Effector CD8-positive, alpha-beta T cell (primary cell): ENCODE measurements around the gene CEBPG.

Experiments used
- DNase-seq: peaks from one replicate; lab custom pipeline; 2025; lab: John Stamatoyannopoulos, UW

CEBPG gene

GRCh38 chr19:33395561-33396550 lies 22.3 kb downstream of the CEBPG start:
- no peak for DNase-seq

DNA sequence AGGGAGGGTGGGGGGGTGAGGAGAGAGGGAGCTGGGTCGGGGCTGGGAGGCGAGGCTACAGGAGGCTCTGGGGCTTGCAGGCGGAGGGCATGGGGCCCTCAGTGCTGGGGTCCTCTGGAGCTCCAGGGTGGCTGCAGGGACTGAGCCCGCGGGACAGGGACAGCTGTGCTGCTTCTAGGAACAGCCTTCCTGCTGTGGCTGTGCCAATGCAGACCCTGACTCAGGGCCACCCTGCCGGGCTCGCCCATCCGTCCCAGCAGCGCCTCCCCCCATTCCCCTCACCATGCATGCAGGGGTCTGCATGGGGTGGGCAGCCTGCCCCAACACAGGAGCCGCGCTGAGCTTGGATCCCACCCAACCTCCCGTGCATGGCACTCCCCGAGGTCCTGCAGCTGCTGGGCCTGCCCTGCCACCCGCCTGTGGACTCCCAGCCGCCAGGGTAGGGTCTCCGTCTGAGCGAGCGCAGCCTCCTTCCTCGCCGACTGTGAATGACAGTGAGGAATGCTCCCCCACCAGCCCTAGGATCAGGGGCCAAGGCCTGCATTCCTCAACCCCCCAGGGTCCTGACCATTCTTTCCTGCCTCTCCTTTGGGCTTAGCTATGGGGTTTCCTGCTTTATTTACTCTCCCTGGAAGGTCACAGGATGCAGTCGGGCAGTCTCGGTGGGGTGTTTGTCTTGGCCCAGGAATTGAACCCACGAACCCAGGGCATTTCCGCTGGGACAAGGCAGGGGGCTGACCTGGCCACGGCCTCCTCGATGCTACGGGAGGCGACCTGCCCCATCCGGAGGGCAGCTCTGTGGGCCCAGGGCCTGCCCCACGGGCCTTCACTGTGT lies 23.4 kb downstream of the CEBPG start:
- DNase-seq: no peak

GRCh38 chr19:33397536-33398360 lies 24.2 kb downstream of the CEBPG start:
- no peak for DNase-seq

DNA sequence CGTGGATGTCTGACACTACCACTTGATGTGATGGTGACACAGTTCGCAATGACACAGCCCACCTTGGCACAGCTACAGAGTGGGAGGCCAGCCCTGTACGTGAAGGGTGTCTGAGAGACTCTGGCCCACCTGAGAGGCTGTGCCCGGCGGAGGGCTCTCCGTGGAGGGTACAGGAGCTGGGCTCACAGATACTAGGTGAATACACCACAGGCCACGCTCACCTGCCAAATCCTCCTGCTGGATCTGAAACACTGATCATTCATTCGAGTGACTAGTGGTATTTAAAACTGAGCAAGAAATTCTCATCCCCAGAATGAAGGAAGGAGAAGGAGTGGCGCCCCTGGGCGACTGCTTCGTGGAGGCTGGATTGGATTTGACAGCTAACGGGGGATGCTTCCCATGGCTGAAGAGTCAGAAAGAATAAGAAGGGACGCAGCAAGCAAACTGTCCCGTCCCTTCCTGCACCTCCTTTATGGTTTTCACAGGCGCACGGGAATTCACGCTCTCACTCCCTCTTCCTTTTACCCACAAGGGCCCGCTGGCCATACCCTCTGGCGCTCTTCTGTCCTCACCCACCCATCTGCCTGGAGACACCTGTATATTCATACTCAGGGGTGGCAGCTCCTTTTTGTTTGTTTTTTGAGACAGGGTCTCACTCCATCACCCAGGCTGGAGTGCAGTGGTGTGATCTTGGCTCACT lies 25.0 kb downstream of the CEBPG start:
- DNase-seq: no peak

DNA sequence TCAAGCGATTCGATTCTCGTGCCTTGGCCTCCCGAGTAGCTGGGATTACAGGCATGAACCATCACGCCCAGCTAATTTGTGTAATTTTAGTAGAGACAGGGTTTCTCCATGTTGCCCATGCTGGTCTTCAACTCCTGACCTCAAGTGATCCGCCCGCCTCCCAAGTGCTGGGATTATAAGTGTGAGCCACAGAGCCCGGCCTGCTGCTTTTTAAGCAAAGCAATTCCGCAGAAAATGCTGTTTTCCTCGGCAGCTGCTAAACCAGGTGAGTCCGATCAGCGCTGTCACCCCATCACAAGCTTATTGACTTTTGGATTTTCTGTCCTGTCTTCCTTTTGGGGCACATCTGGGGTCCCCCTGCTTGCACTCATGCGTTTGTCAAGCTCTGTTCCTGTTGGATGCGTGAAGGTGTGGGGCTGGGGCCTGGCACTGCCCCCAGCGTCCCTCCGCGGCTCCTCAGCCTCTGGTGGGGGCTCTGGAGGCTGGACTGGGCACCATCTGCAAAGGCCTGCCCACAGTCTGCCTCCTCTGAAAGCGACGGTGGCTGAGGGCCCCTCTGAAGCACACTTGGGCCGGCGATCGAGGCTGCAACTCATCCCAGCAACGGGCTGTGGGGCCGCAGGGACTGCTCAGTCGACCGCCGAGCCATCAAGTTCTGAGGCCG lies 25.7 kb downstream of the CEBPG start:
- no peak for DNase-seq

DNA sequence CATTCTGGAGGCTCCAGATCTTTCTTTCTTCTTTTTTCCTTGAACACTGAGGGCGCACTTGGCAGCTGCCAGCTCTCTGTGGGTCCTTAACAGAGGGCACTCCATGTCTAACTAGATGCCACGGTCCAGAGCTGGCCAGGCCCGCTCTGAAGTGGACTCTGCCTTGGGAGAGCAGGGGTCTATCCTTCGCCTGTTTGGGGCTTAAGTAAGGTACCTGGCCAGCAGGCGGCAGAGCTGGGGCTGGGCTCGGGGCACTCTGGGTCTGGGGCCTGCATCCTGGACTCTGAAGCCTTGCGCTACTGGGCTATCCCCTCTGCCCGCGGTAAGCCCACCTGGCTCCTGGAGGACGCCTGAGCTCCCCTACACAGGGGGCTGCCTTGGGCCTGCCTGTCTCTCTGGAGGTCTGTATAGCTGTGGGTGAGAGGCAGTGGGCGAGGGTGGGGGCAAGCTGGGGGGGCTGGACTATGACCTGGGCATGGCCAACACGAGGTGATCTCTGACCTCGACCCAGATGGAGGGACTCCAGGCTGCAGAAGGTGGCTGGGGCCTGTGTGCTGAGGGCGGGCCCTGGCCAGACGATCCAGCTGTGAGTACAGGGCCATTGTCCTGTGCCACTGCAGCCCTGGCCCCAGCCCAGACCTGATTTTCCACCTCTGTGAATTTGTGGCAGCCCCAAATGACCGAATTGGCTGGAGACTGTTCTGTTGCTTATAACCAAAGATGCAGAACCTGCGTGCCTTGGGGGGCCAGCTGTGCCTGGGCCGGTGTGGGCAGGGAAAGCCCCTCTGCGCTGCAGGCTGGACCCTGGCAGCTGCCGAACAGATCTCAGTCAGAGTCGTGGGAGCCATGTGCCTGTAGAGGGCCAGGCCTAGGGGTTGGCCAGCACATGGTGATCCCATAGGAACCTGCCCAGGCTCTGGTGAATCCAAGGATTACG lies 26.5 kb downstream of the CEBPG start:
- DNase-seq: no peak

DNA sequence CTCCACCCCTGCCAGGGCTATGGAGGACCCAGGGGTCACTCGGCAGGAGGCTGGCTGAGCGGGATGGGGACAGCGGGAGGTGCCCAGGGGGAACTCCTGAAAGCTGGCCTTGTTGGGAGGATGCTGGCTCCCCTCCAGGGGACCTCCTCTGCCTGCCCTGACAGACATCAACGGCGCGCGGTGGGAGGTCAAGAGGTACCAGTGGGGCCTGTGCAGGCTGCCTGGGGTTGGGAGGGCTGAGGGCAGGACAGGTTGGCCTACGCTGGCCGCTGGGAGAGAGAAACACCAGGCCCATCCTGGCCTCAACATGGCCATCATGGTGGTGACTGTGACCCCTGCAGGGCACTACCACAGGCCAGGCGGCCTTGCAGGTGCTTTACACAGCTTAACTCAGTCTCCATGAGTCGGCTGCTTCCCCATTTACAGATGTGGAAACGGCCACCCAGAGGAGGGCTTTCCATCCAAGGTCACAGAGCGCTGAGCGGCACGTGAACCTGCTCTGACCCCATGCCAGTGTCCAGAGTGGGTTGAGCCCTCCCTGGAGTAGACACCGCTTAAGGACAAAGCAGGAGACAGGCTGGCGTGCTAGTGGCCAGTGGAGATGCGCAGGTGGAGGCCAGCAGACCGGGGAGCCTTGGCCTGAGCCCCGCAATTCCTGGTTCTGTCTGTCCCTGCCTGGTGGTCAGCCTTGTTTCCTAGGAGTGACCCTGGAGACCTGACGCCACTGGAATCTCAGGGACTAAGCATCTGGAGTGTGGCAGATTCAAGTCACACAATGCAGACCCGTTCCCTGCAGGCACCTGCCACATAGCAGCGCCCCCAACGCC lies 27.6 kb downstream of the CEBPG start:
- no peak for DNase-seq

GRCh38 chr19:33401683-33402420 lies 28.3 kb downstream of the CEBPG start:
- DNase-seq: no peak

DNA sequence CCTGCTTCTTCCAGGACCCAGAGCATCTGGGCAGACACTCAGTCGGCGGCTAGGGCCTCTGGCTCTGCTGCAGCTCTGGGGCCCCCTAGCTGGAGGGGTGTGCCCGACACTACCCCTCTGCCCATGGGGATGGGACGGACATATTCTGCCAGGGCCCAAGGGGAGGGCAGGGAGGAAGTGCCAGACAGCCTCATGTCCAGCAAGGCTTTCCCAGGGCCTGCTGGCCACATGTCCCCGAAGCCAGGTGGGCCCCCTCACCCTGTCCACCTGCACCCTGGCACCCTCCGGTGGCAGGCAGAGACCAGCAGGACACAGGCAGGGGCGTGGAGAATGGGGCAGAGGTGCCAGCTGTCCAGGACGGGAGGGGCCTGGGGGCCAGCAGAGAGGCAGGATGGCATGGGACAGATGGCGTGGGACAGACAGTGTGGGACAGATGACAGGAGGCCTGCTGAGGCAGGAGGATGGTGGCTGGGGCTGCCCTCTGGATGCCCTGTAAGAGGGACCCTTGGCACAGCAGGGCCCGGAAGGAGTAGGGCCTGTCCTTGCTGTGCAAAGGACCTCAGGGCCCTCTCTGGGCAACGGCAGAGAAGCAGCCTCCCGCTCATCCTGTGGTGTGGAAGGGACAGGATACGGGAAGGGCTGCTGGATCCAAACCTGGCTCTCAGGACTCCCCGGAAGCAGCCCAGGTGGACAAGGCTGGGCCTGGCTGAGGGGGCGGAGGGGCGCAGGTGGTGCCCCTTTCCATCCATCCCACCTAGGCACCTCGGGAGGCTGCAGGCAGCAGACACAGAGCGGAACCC lies 29.1 kb downstream of the CEBPG start:
- DNase-seq: no peak

GRCh38 chr19:33403221-33403972 lies 29.9 kb downstream of the CEBPG start:
- no peak for DNase-seq

DNA sequence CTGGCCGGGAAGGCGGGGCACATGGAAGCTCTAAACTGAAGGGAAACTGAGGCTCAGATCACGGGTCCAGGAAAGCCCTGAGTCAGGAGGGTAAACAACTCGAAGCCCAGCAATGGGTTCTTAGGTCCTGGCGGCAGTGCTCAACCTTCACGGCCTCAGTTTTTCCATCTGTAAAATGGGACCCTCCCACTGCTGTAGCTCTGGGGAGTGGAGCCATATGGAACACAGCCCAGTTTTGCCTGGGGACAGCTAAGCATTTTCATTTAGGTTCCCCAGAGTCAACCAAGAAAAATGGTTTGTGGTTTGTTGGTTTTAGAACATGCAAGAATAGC lies 30.4 kb downstream of the CEBPG start:
- DNase-seq: no peak

GRCh38 chr19:33404506-33405253 lies 31.2 kb downstream of the CEBPG start:
- no peak for DNase-seq

- DNase-seq: no peak
Measured at GRCh38 chr19:33405254-33405552, 31.7 kb downstream of the CEBPG start.

GRCh38 chr19:33405553-33406461 lies 32.3 kb downstream of the CEBPG start:
- DNase-seq: no peak
